ENCODE data around the gene SCAPER.
A peak's percentile ranks its signal among the peaks of the same experiment; 100 is the strongest.
"Not testable (repeated sequence)": the region's sequence is repeated elsewhere in the genome, so short reads cannot be mapped to it uniquely, and the experiment has no call there.

Gene SCAPER

GRCh38 chr15:76763554-76763953 is 141.6 kb downstream of the SCAPER start:
- DNase-seq, result no peak

- no peak for DNase-seq
These were observed 148.8 kb downstream of the SCAPER start for GRCh38 chr15:76756381-76756780.

- no peak for DNase-seq
These were observed 151.4 kb downstream of the SCAPER start for GRCh38 chr15:76753771-76754170.

- DNase-seq, result no peak
These were observed 152.0 kb downstream of the SCAPER start for GRCh38 chr15:76753131-76753530.

GRCh38 chr15:76752549-76752948 is 152.6 kb downstream of the SCAPER start:
- DNase-seq, result peak in 1 of 5 donors; percentile 2

GRCh38 chr15:76737573-76737972 is 167.6 kb downstream of the SCAPER start:
- DNase-seq, result no peak

- DNase-seq, result not testable (repeated sequence)
These were observed 172.8 kb downstream of the SCAPER start for GRCh38 chr15:76732321-76732720.

- no peak for DNase-seq
These were observed 174.9 kb downstream of the SCAPER start for GRCh38 chr15:76730262-76730661.

GRCh38 chr15:76718863-76719262 is 186.3 kb downstream of the SCAPER start:
- DNase-seq, result no peak

- no peak for DNase-seq
These were observed 190.2 kb downstream of the SCAPER start for GRCh38 chr15:76714950-76715349.

GRCh38 chr15:76711351-76711827 is 193.8 kb downstream of the SCAPER start:
- no peak for DNase-seq

- not testable (repeated sequence) for DNase-seq
These were observed 201.1 kb downstream of the SCAPER start for GRCh38 chr15:76704032-76704431.

- no peak for DNase-seq
These were observed 208.3 kb downstream of the SCAPER start for GRCh38 chr15:76696840-76697239.

GRCh38 chr15:76692546-76692945 is 212.6 kb downstream of the SCAPER start:
- not testable (repeated sequence) for DNase-seq

GRCh38 chr15:76687592-76687991 is 217.5 kb downstream of the SCAPER start:
- not testable (repeated sequence) for DNase-seq

GRCh38 chr15:76684002-76684401 is 221.1 kb downstream of the SCAPER start:
- DNase-seq, result no peak

GRCh38 chr15:76682833-76683232 is 222.3 kb downstream of the SCAPER start:
- no peak for DNase-seq

GRCh38 chr15:76682259-76682658 is 222.9 kb downstream of the SCAPER start:
- DNase-seq, result no peak

- no peak for DNase-seq
These were observed 226.4 kb downstream of the SCAPER start for GRCh38 chr15:76678766-76679165.

GRCh38 chr15:76674883-76675282 is 230.3 kb downstream of the SCAPER start:
- DNase-seq, result no peak

- DNase-seq, result no peak
These were observed 235.5 kb downstream of the SCAPER start for GRCh38 chr15:76669521-76670207.

- DNase-seq, result no peak
These were observed 236.2 kb downstream of the SCAPER start for GRCh38 chr15:76668900-76669299.

- no peak for DNase-seq
These were observed 237.0 kb downstream of the SCAPER start for GRCh38 chr15:76667943-76668715.

GRCh38 chr15:76664895-76665294 is 240.2 kb downstream of the SCAPER start:
- no peak for DNase-seq

Data from T-helper 1 cell (primary cell).